HG02970 (cell line): ENCODE measurements around the gene PRAF2.
A peak's percentile ranks its signal among the peaks of the same experiment; 100 is the strongest.

ENCODE experiments used
- ATAC-seq: cut with Tn5 transposase; IDR thresholded peaks from one replicate; pipeline ENCODE4 v1.9.1; 2021; ENCODE audit warnings: mild to moderate bottlenecking, moderate library complexity, moderate number of reproducible peaks; ENCODE audit not compliant: unreplicated experiment, low FRiP score

The PRAF2 gene, protein sequence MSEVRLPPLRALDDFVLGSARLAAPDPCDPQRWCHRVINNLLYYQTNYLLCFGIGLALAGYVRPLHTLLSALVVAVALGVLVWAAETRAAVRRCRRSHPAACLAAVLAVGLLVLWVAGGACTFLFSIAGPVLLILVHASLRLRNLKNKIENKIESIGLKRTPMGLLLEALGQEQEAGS

DNA sequence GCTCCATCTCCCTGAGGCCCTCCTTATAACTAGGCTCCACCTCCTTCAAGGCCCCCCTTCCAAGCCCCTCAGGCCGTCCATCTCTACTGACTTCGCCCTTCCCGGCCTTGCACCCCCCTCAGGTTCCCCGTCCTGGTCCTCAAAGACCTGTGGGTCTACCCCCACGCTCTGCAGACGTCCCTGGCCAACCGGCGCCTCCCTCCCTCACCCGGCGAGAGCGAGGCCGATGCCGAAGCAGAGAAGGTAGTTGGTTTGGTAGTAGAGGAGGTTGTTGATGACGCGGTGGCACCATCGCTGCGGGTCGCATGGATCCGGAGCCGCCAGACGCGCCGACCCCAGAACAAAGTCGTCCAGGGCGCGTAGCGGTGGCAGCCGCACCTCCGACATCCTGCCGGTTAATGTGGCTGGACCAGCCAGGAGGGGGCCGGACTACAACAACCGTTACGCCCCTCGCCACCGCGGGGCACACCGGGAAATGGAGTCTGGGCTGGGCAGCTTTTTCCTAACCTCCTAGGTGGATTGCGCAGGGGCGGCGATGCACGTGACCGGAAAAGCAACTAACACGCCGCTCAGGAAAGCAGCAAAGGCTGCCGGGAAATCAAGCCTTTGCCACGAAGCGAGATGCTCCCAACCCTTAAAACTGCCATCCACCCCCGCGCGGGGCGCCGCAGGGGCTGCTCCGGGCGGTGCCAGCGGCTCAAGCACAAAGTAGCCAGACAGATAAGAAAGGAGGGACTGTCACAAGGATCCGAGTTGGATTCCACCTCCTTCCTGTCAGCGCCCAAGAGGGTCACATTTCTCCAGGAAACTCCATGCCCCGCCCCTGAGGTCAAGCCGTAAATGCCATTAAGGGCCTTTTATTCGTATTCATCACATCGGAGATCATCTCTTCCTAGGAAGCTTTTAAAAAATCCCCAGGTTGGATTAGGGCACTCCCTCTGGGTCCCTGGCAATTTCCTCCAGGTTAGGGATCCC is at the start of gene PRAF2:
Gene PRAF2, minus strand, starts transcription at position 402 of the 975 bp plus-strand sequence. Its CDS starts 15 bp downstream, at position 387.
- ATAC-seq, result no peak

DNA sequence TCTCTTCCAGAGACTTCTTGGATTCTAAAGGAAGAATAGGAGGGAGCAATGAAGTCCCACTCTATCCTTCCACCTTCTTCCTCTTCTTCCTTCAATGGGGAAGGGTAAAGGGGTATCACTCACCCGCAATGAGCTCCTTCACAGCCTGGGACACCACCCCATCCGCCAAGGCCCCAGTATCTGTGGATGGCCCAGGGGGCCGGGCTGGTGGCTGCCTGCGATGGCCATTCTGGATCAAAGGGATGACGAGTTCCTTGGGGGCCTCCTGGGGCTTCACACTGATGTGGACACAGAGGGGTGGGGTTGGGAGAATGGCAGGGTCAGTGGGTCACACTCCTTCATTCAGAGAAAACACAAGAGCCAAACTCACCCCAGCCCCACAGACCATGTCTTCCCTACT is 48.7 kb upstream of the PRAF2 start:
- ATAC-seq, result no peak

GRCh38 chrX:49120091-49120490 is 46.3 kb upstream of the PRAF2 start:
- ATAC-seq, result no peak

GRCh38 chrX:49117581-49117980 is 43.8 kb upstream of the PRAF2 start:
- ATAC-seq, result no peak

DNA sequence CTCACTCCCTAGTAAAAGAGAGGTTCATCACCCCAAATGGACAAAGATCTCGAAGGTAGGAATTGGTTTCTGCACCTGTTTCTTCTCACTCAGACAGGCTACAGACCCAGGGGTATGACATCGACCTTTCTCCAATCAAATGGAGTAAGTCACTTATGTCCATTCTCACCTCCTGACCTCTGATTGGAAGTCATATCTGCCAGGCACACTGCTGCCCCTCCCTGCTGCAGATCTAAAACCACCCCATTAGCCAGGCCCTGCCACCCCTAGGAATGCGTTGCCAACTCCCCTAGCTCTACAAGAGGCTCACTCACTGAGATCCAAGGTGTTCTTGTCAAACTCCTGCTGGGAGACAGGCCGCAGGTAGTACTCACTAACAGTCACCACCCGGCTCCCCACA is 42.9 kb upstream of the PRAF2 start:
- no peak for ATAC-seq

GRCh38 chrX:49116076-49116475 is 42.3 kb upstream of the PRAF2 start:
- ATAC-seq, result no peak

DNA sequence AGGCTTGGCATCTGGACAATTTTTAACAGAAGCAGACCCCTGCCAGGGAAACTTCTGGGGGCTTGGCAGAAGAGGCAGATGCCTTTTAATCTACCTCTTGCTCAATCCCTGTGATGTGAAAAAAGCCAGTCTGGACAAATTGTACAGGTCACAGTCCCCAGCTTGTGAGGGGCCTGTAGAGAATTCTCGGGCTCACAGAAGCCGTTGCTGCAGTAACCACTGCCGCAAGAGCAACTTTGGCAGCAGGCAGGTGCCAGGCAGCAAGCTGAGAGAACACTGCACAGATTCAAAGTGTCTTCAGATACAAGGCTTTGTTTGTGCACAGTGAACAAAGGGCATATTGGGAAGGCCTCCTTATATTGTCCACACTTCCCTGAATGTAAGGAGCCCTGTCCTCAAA is 38.0 kb upstream of the PRAF2 start:
- ATAC-seq, result no peak

DNA sequence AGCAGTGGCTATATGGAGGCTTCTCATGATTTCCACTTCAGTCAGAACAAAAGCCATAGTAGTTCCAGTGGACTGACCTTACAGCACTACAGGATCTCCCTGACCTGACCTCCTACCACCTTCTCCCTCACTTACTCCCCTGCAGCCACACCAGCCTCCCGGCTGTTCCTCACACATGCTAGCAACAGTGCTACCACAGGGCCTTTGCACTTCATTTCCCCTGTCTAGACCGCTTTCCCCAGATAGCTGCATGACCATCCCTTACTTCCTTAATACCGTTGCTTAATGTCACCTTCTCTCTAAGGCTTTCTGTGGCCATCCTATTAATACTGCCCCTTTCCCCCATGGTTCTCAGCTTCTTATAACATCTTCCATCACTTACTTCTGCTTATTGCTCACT is 36.6 kb upstream of the PRAF2 start:
- no peak for ATAC-seq

DNA sequence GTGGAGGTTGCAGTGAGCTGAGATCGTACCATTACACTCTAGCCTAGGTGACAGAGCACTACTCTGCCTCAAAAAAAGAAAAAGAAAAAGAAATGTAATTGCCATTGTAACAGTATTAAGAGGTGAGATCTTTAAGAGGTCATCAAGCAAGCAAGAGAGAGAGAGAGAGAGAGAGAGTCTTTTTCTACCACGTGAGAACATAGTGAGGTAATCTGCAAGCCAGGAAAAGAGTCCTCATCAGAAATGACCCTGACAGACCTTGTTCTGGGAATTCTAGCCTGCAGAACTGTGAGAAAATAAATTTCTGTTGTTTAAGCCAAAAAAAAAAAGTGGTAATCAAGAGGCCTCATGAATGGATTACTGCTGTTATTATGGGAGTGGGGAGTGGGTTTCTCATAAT is 34.8 kb upstream of the PRAF2 start:
- no peak for ATAC-seq

DNA sequence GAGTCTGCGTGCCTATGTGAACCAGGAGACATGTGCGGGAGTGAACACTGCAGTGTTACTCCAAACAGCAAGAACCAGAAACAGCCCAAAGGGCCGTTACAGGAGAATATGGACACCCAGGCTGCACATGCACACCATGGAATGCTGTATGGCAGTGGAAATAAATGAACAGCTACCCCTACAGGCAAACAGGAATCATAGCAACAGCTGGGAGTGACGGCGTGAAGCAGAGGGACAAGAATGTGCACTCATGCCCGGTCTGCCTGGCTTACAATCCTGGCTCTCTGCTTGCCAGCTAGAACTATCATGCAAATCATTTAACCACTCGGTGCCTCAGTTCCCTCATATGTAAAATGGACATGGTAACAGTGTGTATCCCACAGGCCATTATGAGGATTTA is 33.1 kb upstream of the PRAF2 start:
- ATAC-seq, result no peak

- no peak for ATAC-seq
Observed at GRCh38 chrX:49106296-49106695, 32.5 kb upstream of the PRAF2 start.

- no peak for ATAC-seq
Observed at GRCh38 chrX:49103637-49104036, 29.8 kb upstream of the PRAF2 start.

- ATAC-seq, result no peak
Observed at GRCh38 chrX:49102190-49102589, 28.4 kb upstream of the PRAF2 start.

DNA sequence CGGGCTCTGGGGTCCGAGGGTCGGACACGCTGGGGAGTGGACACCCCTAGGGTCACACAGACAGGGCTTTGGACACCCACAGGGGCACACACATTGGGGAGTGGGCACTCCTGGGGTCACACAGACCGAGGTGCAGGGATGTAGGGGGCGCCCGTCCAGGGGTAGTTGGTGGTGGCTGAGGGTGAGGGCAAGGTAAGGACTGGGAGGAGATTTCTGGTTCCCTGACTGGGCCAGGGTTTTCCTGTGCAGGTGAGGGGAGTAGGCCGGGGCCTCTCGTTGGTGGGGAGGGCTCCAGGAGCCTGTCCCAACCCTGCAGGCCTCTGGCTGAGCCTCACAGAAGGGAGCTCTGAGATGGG is 27.8 kb upstream of the PRAF2 start:
- ATAC-seq, result peak; percentile 5

GRCh38 chrX:49100704-49101628 is 27.2 kb upstream of the PRAF2 start:
- peak; percentile 71 for ATAC-seq

DNA sequence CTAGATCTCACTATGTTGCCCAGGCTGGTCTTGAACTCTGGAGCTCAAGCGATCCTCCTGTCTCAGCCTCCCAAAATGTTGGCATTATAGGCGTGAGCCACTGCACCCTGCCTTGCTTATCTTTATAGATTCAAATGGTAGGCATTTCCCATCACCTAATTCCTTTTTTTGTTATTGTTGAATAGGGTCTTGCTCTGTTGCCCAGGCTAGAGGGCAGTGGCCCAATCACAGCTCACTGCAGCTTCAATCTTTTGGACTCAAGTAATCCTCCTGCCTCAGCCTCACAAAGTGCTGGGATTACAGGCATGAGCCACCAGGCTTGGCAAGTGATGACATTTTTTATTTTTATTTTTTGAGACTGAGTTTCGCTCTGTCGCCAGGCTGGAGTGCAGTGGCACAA is 22.6 kb upstream of the PRAF2 start:
- ATAC-seq, result no peak

DNA sequence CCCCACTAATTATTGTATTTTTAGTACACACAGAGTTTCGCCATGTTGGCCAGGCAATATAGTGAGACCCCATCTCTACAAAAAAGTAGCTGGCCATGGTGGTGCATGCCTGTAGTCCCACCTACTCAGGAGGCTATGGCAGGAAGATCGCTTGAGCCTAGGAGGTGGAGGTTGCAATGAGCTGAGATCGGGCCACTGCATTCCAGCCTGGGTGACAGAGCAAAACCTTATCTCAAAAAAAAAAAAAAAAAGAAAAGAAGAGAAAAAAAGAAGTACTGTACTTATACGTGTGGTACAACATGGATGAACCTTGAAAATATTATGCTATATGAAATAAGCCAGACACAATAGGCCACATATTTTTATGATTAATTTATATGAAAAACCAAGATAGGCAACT is 15.8 kb upstream of the PRAF2 start:
- no peak for ATAC-seq

- no peak for ATAC-seq
Observed at GRCh38 chrX:49082271-49082871, 8.6 kb upstream of the PRAF2 start.

GRCh38 chrX:49079489-49080428 is 6.0 kb upstream of the PRAF2 start, which contains the start of gene WDR45:
TSS of gene WDR45 (minus strand) at chrX:49079887. CDS start at chrX:49078095, 1,792 bp downstream.
- no peak for ATAC-seq
